Activated CD4-positive, alpha-beta T cell treated with anti-CD3 and anti-CD28 coated beads, Interleukin-2, Interleukin-6, amounts not matched to agents 100 ng/mL and 50 ng/mL, durations not matched to agents 16 hours and 8 hours (primary cell): ENCODE results near the gene NHERF1.

Source experiments
- DNase-seq: peaks from one replicate; pipeline ENCODE4 v3.0.0-alpha.2; 2020

Gene NHERF1

DNA sequence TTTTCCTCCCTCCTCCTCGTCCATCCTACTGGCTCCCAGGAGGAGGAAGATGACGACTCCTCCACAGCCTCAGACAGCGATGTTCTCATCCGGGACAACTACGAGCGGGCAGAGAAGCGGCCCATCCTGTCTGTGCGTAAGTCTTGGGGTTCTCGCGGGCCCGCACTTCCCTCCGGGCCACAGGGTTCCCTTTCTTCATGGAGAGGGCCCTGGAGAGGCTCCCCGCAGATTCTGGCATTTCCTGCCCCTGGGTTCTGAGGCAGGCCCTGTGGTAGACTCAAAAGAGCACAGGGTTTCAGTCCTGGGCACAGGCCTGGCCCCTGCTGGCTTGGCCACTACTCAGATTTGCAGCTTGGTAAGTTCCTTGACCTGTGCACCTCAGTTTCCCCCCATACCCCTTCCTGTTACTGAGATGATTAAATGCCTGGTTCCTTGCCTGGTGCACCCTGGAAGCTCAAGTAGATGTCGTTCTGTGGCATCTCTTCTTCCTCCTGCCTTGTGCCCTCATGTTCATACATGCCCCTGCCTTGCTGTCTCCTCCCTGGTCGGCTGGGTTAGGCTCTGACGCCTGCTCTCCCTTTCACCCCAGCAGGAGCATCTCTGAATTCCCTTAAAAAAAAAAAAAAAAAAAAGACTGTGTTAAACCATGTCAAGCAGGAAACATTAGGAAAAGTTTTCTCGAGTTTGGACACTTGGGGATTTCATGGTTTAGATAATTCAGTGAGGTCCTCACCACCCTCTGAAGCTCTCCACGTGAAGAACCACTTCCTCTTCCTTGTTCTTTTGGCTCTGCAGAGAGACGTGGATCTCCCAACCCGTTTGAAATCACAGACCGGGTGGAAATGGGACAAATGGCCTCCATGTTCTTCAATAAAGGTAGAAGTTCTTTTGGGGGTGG lies 42.0 kb downstream of the NHERF1 start:
- DNase-seq: no peak

DNA sequence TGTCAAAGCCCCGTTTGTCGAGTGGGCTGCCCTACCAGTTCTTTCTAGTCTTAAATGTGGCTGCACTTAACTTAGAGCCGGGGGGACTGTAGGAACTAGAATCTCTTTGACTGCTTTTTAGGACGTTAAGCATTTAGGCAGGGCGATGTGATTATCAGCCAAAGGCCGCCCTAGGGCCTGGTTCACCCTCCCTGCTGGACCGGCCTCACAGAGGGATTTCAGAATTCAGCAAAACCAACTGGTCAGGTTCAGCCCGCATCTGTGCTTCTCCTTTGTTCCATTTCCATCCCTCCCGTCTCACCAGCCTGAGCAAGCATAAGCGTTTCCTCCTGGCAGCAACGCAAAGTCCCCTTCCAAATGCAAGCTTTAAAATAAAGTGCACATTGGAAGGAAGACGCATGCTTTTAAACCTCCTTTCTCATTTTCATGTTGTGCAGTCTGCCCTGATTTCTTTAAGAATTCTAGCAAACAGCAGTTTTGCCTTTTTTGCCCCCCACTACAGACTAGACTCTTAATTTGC lies 44.2 kb downstream of the NHERF1 start:
- DNase-seq: no peak

DNA sequence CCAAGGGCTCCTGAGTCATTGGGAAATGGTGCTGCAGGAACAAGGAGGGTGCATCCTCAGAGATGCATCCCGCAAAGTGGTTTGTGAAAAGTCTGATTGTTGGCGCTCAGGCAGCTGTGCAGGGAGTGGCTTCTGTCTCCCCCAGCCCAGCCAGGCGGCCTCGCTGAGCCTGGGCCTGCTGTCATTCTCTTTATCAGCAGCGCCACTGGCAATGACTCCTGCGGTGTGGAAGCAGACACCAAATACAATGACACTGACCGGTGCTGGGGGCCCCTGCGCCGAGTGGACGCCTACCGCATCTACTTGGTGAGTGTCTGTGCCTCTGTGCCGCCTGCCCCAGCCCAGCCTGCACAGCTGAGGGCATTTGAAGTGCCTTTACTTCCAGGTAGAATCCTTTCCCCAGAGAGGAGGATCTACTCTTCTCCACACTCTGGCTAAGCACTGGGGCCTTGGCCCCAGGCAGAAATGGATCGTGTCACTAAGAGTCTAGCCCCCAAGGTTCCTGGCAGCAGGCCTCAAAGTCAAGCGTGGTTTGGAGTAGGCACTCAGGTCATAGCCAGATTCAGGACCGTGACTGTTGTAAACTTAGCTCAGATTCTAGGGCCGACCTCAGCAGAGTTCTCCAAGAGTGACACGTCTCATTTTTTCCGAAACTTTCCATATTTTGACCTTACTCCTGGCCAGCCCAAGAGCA lies 47.0 kb downstream of the NHERF1 start:
- DNase-seq: no peak

DNA sequence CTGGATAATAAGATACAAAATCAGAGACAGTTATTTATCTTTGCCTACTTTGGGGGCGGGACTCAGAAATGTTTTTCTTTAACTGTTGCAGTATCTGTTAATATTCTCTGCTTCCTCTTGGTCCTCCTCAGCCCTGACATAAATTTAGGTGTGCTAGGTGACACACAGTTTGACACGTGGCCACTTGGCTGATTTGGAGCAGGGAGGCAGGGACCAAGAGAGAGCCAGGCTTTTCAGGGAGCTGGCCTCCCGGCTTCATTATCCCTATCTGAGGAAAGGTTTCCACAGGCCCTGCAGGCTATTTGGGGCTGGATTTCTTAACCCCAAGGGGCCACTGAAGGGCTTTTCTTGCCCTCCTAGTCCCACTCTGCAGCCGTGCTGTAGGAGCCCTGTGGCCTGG lies 47.8 kb downstream of the NHERF1 start:
- no peak for DNase-seq

DNA sequence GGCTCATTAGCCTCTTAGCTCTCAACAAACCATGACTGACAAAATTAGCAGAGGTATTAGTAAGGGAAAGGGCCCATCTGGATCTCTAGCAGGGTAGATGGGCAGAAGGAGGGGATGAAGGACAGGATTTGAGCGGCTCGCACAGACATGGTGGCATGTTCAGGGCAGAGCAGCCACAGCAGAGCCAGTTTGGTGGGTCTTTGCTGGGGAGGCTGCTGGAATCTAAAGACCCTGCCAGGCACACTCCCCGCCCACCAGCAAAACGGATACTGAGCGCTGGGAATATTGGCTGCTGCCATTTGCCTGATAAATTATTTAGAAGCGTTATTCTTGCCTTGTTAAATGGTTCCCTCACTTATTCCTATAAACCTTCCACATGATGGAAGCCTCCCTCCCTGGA lies 48.4 kb downstream of the NHERF1 start:
- DNase-seq: no peak

DNA sequence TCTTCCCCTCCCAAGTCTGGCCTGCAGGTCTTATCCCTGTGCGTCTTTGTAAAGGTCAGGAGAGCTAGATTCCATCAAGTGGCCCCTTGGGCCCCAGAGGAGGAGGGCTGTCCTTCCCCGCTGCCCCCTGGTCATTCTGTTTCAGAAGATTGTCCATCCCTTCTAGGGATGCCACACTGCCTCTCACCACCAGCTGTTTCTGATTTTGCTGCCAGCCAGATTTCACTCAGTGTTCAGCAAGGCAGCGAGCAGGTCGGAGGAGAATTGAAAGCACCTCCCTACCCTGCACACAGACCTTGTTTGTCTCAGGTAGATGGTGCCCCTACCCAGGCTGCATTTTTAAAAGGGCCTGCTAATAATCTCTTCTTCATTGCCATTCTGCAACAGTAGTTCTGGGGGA lies 49.4 kb downstream of the NHERF1 start:
- no peak for DNase-seq

DNA sequence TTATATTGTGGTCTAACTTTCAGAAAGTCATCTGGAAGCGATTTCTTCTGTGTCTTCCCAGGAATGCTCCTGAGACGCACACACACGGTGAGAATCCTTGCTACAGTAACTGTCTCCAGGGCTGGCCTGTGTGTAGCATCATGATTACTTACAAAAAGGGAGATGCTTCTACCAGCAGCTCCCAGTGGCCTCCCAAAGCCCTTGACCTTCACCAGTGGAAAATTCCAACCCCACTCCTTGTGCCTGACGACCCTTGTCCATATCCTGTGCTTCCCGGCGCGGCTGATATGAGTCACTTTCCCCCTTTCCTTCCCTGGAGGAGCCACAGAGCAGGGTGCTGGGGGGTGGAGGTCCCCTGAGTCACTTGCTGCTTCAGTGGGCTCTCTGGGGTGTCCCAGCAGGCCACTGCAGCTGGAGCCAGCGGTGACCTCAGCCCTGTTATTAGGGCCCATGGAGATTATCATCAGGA lies 49.8 kb downstream of the NHERF1 start:
- DNase-seq: no peak

DNA sequence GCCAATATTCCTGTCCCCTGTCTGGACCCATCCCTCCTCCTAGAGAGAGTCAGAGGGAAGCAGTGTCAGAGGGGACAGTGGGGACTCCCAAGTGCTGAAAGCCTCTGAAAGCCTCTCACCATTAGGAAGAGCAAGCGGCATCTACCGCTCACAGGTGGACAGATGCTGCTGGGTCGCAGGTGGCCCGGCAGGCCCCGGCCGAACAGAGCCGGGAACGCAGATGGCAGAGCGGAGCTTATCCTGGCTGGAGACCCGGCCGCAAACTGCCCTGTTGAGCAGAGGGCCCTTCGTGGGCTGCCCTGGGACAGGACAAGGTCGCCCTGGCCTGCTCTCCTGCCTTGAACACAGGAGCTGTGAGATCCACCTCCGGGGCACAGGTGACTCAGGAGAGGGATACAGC lies 50.7 kb downstream of the NHERF1 start:
- DNase-seq: no peak

DNA sequence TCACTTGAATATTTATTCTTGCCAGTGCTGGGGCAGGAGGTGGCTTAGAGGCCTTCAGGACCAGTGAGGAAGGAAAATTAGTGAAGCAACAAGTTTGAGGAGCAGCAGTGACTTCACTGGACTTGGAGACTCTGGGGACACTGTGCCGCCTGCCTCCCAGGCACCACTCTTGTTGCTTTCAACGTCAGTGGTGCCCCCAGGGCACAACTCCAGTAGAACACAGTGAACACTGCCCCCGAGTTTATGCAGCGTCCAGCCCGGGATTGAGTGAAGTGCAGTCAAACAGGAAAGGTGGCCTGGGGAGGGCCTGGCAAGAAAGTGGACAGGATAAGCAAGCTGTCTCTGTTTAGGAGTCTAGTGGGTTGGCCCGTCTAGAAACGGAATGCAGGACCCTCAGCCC lies 52.1 kb downstream of the NHERF1 start:
- DNase-seq: no peak

DNA sequence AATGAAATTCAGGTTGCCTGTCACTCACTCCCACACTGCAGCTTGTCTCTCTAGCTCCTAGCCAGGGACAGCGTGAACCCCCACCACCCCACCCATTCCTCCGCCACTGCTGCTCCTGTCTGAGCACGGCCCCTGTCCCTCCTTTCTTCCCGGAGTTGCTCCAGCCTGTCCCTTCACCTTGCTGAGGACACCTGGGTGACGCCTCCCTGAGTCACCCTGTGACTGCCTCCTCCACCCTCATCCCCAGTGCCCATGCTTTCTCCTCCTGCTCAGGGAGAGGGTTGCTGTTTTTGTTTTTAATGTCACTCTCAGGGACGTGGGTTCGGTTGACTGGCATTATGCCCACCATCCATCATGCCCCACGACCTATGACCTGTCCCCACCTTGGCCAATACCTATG lies 53.5 kb downstream of the NHERF1 start:
- no peak for DNase-seq

DNA sequence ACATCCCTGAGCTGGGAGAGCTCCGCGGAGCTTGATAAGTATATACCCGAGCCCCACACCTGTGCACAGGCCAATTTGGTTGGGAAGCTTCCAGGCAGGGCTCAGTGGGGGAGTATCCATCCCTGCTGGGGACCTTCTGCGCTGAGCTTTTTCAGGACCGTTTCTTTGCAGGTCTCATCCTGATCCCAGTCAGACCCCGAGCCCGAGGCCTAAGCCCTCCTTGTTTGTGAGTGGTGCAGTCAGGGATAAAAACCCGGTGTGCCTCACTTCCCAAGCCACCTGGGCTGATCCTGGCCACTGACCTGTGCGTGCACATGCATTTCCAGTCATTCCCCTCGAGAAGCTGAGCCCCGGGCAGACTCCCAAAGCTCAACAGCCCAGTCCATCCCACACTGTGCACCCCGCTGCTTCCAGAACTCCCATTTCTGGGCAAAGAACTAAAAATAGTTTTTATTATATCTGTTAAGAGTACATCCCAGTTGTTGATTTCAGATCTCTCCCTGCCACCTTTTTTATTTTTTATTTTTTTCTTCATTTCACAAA lies 55.0 kb downstream of the NHERF1 start:
- no peak for DNase-seq

DNA sequence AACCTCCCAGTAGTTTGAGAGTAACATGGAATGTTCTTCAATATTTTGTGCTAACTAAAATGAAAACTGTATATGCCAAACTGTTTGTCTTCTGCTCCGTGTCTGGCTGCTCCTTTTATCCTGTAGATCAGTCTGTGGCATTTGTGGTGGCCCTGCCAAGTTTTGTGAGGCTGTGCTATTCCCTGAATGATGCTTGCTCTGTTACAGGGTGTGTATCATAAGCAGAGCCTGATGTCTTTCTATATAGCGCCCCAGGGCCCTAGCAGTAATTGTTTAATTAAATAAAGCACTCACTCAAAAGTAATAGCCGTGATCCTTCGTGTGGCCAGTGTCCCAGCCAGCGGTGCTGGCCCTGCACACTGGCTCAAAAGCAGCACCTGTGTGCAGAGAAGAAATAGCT lies 55.5 kb downstream of the NHERF1 start:
- DNase-seq: no peak

DNA sequence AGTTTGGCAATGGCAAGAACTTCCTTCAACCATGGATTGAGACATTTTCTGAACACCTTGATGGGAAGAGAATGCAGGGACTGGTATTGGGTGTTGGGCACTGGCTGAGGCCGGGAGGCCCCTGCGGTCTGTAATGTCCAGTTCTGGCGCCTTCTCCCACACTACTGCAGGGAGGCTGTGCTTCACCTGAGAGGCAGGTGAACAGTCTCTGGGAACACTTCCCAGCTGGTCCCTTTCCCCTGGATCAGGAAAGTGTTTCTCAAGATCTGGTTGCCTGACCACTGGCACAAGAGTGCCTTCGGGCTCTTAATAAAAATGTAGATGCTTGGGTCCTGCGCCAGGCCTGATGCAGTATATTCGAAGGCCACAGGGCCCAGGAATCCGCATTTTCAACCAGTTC lies 56.3 kb downstream of the NHERF1 start:
- DNase-seq: no peak

DNA sequence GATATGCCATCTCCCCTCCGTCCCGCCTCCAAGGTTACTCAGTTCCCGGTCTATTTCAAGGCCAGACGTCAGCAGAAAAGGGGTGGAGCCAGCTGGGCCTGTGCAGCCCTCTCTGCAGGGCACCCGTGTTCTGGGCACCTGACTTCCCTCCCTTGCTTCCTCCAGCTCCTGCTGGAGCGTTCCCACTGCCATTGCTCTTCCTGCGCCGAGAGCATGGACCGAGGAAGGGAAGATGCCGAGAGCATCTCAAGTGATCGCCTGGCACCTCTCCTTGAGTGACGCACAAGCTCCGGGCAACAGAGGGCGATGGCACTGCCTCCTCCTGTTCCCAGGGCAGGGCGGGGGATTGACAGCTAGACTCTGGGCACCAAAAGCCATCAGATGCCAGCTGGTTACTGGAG lies 57.2 kb downstream of the NHERF1 start:
- DNase-seq: no peak

DNA sequence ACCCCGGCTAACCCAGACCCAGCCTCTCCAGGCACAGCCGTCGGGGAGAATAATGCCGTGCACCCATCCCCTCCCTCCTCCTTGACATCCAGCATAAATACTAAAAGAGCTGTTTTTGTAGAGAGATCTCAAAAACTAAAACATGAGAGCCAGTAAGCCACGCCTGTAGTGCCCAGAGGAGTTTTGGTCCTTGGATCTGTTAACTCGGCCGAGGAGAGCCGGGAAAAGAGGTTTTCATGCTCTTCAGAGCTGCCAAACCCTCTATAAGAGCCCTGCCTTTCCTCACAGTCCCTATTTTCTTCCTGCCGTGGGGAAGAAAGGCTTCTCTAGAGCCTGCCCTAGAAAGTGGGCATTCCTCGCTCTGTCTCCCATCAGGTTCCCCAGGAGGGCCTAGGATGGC lies 57.9 kb downstream of the NHERF1 start:
- DNase-seq: no peak

DNA sequence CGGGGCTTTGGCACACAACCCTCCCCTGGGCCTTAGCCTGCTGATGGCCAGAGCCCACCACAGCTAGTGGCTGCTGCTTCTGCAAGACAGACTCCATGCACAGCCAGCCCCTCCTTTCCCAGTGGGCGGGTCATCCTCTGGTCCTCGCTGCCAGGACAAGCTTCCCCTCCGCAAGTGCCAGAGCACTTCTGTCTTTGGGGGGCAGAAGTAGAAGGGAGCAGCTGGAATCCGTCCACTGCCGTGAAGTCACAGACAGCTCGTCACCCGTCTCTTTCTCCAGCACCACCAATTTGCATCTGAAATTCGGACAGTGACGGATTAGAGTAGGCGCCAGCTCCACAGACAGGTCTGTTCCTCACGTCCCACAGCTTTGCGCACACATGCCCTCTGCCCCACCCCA lies 59.0 kb downstream of the NHERF1 start:
- no peak for DNase-seq

DNA sequence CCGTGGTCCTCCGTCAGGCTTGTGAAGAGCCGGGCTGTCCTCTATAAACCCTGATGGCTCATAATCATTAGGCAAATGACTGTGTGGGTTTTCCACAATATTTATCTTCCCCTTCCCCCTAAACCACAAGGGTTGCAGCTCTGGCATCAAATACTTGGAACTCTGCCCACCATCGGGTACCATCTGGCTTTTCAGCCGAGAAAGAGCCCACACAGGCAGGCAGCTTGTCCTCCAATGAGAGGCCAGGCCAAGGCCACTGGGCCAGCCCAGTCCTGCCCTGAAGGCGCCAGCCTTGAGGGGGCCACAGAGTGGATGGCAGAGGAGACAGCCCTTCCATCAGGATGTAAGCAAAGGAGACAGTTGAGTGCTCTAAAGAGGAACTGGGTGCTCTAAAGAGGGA lies 59.5 kb downstream of the NHERF1 start:
- DNase-seq: no peak

DNA sequence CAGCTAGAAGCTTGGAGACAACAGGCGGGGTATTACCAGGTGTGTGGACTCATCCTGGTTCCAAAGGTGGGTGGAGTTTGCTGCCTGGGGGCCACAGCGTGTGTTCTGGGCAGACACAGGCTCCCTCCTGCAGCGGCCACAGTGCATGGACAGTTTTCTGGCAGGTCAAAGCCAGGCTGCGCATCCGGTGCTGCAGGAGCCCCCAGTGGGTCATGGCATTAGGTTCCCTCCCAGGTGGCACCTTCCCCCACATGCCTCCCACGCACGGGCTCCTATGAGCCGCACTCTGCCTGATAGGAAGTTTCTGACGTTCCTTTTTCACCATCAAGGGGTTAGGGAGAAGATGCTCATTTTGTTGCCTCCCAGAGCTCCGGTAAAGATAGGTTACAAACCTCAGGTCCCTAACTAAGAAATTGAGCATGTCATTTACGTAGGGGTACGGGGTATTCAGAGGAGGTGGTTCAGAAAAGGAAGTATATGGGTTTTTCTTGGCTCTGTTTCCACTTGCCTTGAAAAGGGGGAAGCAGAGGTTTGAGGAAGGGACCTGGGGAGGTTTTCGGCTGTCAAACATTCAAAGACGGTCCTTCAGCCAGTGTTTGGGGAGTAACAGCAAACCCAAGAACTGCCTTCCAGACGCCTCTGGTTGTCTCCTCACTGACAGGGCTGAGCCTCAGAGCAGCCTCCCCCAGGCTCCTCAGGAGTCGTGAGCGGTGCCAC lies 60.4 kb downstream of the NHERF1 start:
- no peak for DNase-seq

DNA sequence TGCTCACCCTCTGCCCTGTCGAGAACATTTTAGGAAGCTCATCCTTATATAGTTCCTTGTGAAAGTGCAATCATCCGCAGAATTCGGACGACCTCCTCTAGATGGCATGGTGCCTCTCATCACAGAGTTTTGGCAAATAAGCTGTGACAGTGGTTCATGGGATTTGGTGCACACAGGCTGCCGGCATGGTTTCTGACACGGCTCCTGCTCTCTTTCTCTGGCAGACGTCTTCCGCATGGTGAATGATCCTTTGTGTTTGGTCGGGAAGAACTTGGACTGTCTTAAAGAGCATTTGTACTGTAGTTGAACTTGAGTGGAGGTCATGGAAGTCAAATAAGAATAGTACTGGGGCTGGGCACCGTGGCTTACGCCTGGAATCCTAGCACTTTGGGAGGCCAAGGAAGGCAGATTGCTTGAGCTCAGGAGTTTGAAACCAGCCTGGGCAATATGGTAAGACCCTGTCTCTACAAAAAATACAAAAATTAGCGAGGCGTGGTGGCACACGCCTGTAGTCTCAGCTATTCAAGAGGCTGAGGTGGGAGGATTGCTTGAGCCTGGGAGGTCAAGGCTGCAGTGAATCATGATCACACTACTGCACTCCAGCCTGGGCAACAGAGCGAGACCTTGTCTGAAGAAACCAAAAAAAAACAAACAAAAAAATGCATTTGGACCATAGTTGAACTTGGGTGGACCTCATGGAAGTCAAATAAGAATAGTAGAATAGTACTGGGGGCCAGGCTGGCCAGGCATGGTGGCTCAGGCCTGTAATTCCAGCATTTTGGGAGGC lies 62.5 kb downstream of the NHERF1 start:
- no peak for DNase-seq

DNA sequence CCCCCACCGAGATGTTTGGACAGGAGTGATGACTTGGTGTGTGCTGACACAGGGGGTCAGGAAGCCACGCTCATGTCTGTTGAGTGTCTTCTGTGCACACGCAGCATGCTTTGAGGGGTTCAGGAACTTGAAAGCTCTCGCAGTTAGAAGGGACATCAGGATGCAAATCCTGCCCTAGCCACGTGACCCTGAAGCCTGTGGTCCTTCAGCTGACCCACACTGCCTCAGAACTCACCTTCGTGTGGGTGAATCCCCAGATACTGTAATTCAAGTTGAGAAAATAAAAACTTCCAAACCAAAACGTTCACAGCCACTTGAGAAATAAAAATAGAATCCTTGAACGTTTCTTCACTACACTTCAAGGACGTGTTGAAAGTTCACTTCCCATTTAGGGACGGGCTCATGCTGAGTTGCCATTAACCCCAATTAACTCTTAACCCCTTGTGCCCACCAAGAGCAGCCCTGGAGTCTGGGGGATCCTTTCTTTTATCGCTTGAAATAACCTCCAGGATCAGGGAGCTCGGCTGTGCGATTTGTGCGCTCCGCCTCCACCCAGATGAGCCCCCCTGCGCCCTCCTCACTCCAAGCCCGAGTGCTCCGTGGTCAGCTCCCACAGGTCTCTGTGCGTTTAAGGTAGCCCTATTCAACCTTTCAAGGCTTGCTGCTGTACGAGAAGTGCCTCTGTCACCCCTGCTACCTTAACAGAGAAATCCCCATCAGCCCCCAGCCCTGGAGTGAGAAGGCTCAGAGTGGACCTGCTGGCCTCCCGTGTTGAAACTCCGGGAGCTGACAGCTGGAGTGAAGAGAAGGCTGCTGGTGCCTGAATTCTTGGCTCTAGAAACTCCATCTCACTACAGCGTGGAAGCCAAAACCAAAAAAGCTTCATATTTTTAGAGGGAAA lies 63.9 kb downstream of the NHERF1 start:
- no peak for DNase-seq

DNA sequence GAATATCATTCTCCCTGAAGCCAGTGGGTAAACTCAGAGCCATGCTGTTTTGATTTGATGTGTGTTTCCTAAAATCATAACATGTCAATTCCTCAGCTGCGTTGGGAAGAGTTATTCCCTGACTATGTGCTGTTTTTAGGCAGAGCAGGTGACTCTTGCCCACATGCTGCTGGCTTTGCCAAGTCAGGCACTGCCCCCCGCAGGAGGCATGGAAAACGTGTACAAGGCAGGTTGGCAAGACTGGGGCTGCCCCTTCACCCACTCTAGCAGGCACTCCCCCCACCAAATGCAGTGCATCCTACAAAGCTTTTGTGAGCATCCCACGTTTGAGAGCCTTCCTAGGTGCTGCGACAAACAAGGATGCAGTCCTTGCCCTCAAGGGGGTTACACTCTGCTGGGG lies 66.0 kb downstream of the NHERF1 start:
- DNase-seq: no peak
